Caki2 (cell line): ENCODE measurements around the gene ENOSF1. TPM values are rescaled to one million over a fixed set of nuclear protein-coding genes. Genes with fewer than 3 reads are reported as not detected.

Source experiments
- DNase-seq: peaks from one replicate; pipeline ENCODE4 v3.0.0-alpha.2; 2015; ENCODE audit warnings: low read depth
- in situ Hi-C: cut with HindIII; loops from 2 replicates; pipeline ENCODE4 v1.10.0; 2016; ENCODE audit warnings: low sequenced_read_pairs, low pct_unique_long_range_greater_than_20kb, mixed read lengths
- total RNA-seq: library from RNA; depleted of rRNA; stranded (reverse); fragments of >200 nt; shearing (Covaris generic); gene quantifications from 2 replicates; pipeline ENCODE4 v1.2.3, GENCODE V29; 2014; ENCODE audit warnings: low replicate concordance

The ENOSF1 gene
- total RNA-seq, 1 experiment from 2014 or later, result 77.6 TPM

DNA sequence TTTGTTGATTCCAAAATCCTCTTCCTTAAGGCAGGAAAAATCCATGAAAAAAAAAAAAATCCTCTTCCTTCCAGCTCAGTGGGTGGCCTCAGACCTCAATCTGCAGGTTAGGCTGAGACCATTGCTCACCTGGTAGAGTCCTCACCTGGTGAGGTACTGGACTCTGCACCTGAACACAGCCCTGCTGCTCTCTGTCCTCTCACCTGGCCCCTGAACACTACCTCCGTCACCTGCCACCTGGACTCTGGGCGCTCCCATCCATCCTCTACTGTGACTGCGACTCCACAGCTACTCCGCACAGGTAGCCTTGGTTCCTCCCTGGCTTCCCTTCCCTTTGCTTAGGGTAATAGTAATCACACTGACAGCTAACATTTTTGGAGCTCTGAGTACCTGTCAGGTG lies 32.9 kb downstream of the ENOSF1 start:
- DNase-seq, result no peak
- in situ Hi-C loops, result no loop called here

- no peak for DNase-seq
- in situ Hi-C loops, result no loop called here
These were observed 33.8 kb downstream of the ENOSF1 start for GRCh38 chr18:678482-679182.

DNA sequence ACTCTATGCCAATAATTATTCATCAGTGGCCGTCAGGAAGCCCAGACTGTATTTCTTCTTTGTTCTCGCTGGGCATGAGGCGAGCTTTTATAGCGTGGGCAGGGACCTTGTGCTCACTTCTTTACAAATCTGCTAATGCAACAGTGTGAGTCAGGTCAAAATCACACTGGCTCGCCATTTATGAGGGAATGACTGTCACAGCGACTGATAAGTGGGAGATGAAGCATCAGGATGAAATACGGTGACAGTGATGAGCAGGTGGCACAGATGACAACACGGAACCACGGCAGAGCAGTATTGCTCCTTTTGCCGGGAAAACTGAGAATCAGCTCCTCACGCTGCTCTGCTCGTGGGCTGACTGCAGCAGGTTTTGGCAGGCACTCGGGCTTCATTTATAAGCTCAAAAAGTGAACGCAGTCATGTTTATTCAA lies 34.5 kb downstream of the ENOSF1 start:
- in situ Hi-C loops, result no loop called here
- no peak for DNase-seq

DNA sequence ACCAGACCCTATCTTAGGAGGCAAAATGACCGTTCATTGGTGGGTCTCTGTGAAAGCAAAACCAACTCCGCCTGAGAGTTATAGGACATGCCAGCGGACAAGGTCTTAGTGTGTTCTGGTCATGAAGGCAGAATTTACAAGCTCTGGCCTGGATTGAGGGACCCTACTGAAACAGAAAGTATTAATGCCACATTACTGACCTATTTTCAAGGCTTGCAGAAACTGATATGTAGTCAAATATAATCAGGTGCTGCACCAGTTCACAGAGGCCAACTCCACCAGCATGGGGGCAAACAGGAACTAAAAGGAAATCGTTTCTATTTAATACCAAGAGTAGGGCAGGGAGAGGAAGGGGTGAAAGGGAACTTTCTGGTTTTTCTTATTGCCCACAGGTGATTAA lies 35.3 kb downstream of the ENOSF1 start:
- in situ Hi-C loops, result no loop called here
- DNase-seq, result no peak

- in situ Hi-C loops, result no loop called here
- DNase-seq, result no peak
These were observed 35.7 kb downstream of the ENOSF1 start for GRCh38 chr18:676736-677135.

- no peak for DNase-seq
- in situ Hi-C loops, result no loop called here
These were observed 36.4 kb downstream of the ENOSF1 start for GRCh38 chr18:676069-676468.

DNA sequence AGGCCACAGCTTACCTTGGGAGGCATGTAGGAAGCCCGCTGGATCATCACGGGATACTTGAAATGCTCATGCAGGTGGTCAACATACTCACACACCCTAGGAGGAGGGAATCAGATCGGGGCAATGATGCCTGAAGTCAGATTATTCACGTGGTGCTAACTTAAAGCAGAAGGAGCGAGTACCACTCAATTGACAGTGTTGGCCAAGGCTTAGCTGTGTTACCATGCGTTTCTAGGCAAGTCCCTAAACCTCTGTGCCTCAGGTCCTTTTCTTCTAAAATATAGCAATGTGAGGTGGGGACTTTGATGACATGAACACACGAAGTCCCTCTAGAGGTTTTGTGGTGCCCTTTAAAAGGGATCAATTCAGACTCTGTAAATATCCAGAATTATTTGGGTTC lies 37.1 kb downstream of the ENOSF1 start:
- no peak for DNase-seq
- in situ Hi-C loops, result no loop called here

DNA sequence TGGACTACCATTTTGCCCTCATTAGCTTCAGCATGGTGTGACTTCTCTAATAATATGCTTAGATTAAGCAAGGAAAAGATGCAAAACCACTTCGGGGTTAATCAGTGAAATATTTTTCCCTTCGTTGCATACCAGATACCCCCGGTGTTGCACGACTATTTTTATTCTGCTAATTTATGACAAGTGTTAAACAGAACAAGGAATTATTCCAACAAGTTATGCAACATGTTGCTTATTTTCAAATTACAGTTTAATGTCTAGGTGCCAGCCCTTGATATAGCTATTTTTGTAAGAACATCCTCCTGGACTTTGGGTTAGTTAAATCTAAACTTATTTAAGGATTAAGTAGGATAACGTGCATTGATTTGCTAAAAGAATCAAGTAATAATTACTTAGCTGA lies 38.7 kb downstream of the ENOSF1 start:
- DNase-seq, result no peak
- in situ Hi-C loops, result no loop called here

- in situ Hi-C loops, result no loop called here
- no peak for DNase-seq
These were observed 39.1 kb downstream of the ENOSF1 start for GRCh38 chr18:673317-673716.

- no peak for DNase-seq
- in situ Hi-C loops, result no loop called here
These were observed 41.0 kb downstream of the ENOSF1 start for GRCh38 chr18:671405-671804.

- in situ Hi-C loops, result no loop called here
- no peak for DNase-seq
These were observed 41.9 kb downstream of the ENOSF1 start for GRCh38 chr18:670522-670921.

- in situ Hi-C loops, result no loop called here
These were observed 43.4 kb downstream of the ENOSF1 start for GRCh38 chr18:669077-669476.

GRCh38 chr18:668260-668659 lies 44.2 kb downstream of the ENOSF1 start:
- in situ Hi-C loops, result no loop called here
- DNase-seq, result no peak

More at GRCh38 chr18:669077-669476, 43.4 kb downstream of the ENOSF1 start:
- DNase-seq, result no peak

- in situ Hi-C loops, result no loop called here
- no peak for DNase-seq
These were observed 45.8 kb downstream of the ENOSF1 start for GRCh38 chr18:666628-667027.

DNA sequence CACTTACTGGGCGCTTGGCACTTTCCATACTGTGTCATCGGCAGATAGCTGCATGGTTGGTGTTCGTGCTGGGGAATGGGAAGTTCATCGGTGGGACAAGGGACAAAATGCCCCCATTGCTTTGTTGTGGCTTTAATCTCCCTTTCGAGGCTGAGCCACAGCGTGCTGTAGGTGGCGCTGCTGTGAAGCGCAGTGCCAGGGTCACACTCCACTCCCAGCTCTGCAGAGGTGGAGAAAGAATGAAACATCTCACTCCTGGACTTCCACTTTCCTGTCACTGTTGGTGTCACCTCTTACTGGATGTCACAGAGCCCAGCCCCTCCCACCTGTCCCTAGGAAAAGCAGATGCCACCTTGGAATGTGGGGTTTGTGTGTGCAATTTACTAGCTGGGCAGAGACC lies 46.3 kb downstream of the ENOSF1 start:
- in situ Hi-C loops, result no loop called here

GRCh38 chr18:662197-662596 lies 50.2 kb downstream of the ENOSF1 start:
- DNase-seq, result no peak
- in situ Hi-C loops, result no loop called here

More for the DNA sequence above, 46.3 kb downstream of the ENOSF1 start:
- DNase-seq, result no peak

DNA sequence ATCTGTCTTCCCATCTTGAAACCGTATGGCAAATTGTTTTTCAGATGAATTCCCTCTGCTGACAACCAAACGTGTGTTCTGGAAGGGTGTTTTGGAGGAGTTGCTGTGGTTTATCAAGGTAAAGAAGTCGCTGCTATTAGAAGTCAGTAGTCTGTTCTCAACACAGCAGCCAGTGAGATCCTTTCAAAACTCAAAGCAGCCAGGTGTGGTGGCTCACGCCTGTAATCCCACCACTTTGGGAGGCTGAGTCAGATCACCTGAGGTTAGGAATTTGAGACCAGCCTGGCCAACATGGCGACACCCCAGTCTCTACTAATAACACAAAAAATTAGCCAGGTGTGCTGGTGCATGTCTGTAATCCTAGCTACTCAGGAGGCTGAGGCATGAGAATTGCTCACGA lies 52.8 kb downstream of the ENOSF1 start:
- no peak for DNase-seq
- in situ Hi-C loops, result no loop called here

GRCh38 chr18:658947-659533 lies 53.4 kb downstream of the ENOSF1 start:
- no peak for DNase-seq
- in situ Hi-C loops, result no loop called here

- in situ Hi-C loops, result no loop called here
- DNase-seq, result peak; percentile 95
These were observed 54.2 kb downstream of the ENOSF1 start for GRCh38 chr18:658001-658946.
